Left ventricle myocardium inferior (tissue), 1 donor: ENCODE results near the gene NOS1AP. TPM values are rescaled to one million over a fixed set of nuclear protein-coding genes. Genes with fewer than 3 reads are reported as not detected.

Experiments used
- DNase-seq: peaks from one replicate; pipeline ENCODE4 v3.0.0-alpha.2; 2020
- H3K27ac ChIP-seq: fragments of 200-600 bp; replicated peaks from 2 replicates; pipeline ENCODE4 v1.8.0; 2021
- H3K27me3 ChIP-seq: fragments of 200-600 bp; 2 replicates; pipeline ENCODE4 v1.8.0; 2021; ENCODE audit warnings: low read depth
- H3K36me3 ChIP-seq: fragments of 200-600 bp; 2 replicates; pipeline ENCODE4 v1.8.0; 2021
- H3K4me1 ChIP-seq: fragments of 200-600 bp; 2 replicates; pipeline ENCODE4 v1.8.0; 2021
- H3K4me3 ChIP-seq: fragments of 200-600 bp; 2 replicates; pipeline ENCODE4 v1.8.0; 2021; ENCODE audit warnings: mild to moderate bottlenecking, moderate library complexity
- H3K9me3 ChIP-seq: fragments of 200-600 bp; replicated peaks from 2 replicates; pipeline ENCODE4 v1.8.0; 2021
- CTCF ChIP-seq: fragments of 200-600 bp; IDR thresholded peaks from 2 replicates; pipeline ENCODE4 v1.8.0; 2021; ENCODE audit warnings: antibody characterized with exemption, mild to moderate bottlenecking, borderline replicate concordance
- intact Hi-C: fragments of 100-400 bp; cut with micrococcal nuclease; formaldehyde crosslinking; loops from one replicate; pipeline ENCODE4 v1.11.0; 2022
- total RNA-seq: library from RNA; stranded (reverse); fragmentation: NEBNext Ultra II Directional; extraction: Animal tissue kit (Norgen Biotek cat#: 25700); gene quantifications from one replicate; pipeline ENCODE4 v1.2.1, GENCODE V29; 2021
- donor health status: DM: no; HTN: yes; CAD: no; lungs with severe emphysema.

The NOS1AP gene
- total RNA-seq, 1 donor from 2014 or later: 6.2 TPM

GRCh38 chr1:162229549-162229948, 160.1 kb downstream of the NOS1AP start:
- H3K27ac ChIP-seq: no peak overlapping the region
- H3K9me3 ChIP-seq: no peaks in the 10 kb centered on the region
- H3K27me3 ChIP-seq: no peaks in the 10 kb centered on the region
- intact Hi-C loops: no loop called here
- H3K4me3 ChIP-seq: no peak overlapping the region
- DNase-seq: no peak
- no peaks in the 10 kb centered on the region for H3K36me3 ChIP-seq
- no peak for TF ChIP-seq CTCF
- peaks cover 21% of the 10 kb centered on the region for H3K4me1 ChIP-seq

GRCh38 chr1:162230096-162230495, 160.6 kb downstream of the NOS1AP start:
- Histone ChIP-seq H3K4me3 (no peak overlapping the region), H3K27ac (no peak overlapping the region), H3K36me3 (no peaks in the 10 kb centered on the region), H3K4me1 (peaks cover 21% of the 10 kb centered on the region), H3K9me3 (no peaks in the 10 kb centered on the region), H3K27me3 (no peaks in the 10 kb centered on the region)
- intact Hi-C loops: no loop called here
- peak; percentile 19 for DNase-seq
- no peak for TF ChIP-seq CTCF

GRCh38 chr1:162230517-162230916, 161.0 kb downstream of the NOS1AP start:
- H3K36me3 ChIP-seq: no peaks in the 10 kb centered on the region
- TF ChIP-seq CTCF: no peak
- no peaks in the 10 kb centered on the region for H3K27me3 ChIP-seq
- no peaks in the 10 kb centered on the region for H3K9me3 ChIP-seq
- DNase-seq: no peak
- H3K4me3 ChIP-seq: no peak overlapping the region
- H3K4me1 ChIP-seq: peaks cover 21% of the 10 kb centered on the region
- H3K27ac ChIP-seq: no peak overlapping the region
- intact Hi-C loops: no loop called here

- Histone ChIP-seq H3K27ac (no peak overlapping the region), H3K4me3 (no peak overlapping the region), H3K9me3 (no peaks in the 10 kb centered on the region), H3K4me1 (peaks cover 30% of the 10 kb centered on the region), H3K27me3 (no peaks in the 10 kb centered on the region), H3K36me3 (no peaks in the 10 kb centered on the region)
- no peak for TF ChIP-seq CTCF
- no peak for DNase-seq
- intact Hi-C loops: no loop called here
Measured at GRCh38 chr1:162232034-162232711, 162.7 kb downstream of the NOS1AP start.

- DNase-seq: no peak
- H3K9me3 ChIP-seq: no peaks in the 10 kb centered on the region
- TF ChIP-seq CTCF: no peak
- intact Hi-C loops: no loop called here
- peaks cover 30% of the 10 kb centered on the region for H3K4me1 ChIP-seq
- no peak overlapping the region for H3K4me3 ChIP-seq
- no peaks in the 10 kb centered on the region for H3K36me3 ChIP-seq
- H3K27ac ChIP-seq: no peak overlapping the region
- H3K27me3 ChIP-seq: no peaks in the 10 kb centered on the region
Measured at GRCh38 chr1:162233066-162233465, 163.6 kb downstream of the NOS1AP start.
